Left ventricle myocardium superior (tissue), 1 donor: ENCODE measurements around the gene TBCK. TPM values are rescaled to one million over a fixed set of nuclear protein-coding genes. Genes with fewer than 3 reads are reported as not detected.
"Not testable (repeated sequence)": the region's sequence is repeated elsewhere in the genome, so short reads cannot be mapped to it uniquely, and the experiment has no call there.

Source experiments
- ATAC-seq: fragments of 200-7000 bp; cut with Tn5 transposase; one replicate; pipeline ENCODE4 v1.9.1; 2020; ENCODE audit warnings: mild to moderate bottlenecking, moderate library complexity
- DNase-seq: peaks from one replicate; pipeline ENCODE4 v3.0.0-alpha.2; 2020
- intact Hi-C: fragments of 100-400 bp; cut with micrococcal nuclease; formaldehyde crosslinking; loops from one replicate; pipeline ENCODE4 v1.11.0; 2022
- total RNA-seq: library from RNA; stranded (reverse); fragmentation: NEBNext Ultra II Directional; extraction: Animal tissue kit (Norgen Biotek cat#: 25700); gene quantifications from one replicate; pipeline ENCODE4 v1.2.1, GENCODE V29; 2021
- donor health status: DM: no; HTN: yes; CAD: no; lungs with severe emphysema.

TBCK gene
- total RNA-seq, 1 donor from 2014 or later, result 16.5 TPM

DNA sequence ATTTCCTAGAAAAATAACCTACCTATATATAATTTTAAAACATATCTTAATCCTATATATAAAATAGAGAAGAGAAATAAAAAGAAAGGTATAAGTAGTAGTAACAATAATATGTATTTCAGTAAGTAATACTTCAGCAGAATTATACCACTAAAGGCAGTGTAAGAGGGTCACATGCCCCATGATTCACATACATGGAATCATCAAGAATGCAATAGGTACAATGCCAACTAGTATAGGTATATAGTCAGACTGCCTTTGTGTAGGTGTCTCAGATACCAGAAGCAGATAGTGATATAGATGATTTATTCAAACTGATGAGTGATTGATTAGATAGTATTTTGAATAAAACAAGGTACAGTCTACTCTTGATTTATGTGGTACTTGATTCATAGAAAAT is 9.8 kb upstream of the TBCK start:
- ATAC-seq (no peak), DNase-seq (no peak)
- intact Hi-C loops, result no loop called here

DNA sequence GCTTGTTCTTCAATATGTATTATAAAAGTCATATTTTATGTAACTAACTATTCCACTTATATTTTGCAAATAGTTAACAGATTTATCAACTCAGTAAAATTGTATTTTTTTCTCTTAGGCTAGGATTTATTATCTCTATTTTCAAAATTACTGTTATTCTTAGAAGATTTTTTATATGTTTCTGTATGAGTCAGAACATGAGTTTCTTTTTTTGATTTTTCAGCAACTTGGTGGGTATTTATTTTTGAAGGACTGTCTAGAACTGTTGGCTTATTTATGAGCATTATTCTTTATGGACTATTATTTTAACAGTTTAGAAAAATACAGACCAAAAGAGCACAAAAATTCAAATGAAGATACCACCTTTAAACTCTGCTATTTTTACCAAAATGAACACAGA is 7.1 kb upstream of the TBCK start:
- intact Hi-C loops, result no loop called here
- no peak for DNase-seq
- ATAC-seq, result no peak

DNA sequence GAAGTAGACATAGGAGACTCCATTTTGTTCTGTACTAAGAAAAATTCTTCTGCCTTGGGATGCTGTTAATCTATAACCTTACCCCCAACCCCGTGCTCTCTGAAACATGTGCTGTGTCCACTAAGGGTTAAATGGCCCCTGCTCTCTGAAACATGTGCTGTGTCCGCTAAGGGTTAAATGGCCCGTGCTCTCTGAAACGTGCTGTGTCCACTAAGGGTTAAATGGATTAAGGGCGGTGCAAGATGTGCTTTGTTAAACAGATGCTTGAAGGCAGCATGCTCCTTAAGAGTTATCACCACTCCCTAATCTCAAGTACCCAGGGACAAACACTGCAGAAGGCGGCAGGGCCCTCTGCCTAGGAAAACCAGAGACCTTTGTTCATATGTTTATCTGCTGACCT is 5.8 kb upstream of the TBCK start:
- DNase-seq, ATAC-seq, intact Hi-C loops: not testable (repeated sequence)

DNA sequence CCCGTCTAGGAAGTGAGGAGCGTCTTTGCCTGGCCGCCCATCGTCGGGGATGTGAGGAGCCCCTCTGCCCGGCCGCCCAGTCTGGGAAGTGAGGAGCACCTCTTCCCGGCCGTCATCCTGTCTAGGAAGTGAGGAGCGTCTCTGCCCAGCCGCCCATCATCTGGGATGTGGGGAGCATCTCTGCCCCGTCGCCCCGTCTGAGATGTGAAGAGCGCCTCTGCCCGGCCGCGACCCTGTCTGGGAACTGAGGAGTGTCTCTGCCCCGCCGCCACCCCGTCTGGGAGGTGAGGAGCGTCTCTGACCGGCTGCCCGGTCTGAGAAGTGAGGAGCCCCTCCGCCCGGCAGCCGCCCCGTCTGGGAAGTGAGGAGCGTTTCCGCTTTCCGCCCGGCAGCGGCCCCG is 5.2 kb upstream of the TBCK start:
- DNase-seq, intact Hi-C loops, ATAC-seq: not testable (repeated sequence)

DNA sequence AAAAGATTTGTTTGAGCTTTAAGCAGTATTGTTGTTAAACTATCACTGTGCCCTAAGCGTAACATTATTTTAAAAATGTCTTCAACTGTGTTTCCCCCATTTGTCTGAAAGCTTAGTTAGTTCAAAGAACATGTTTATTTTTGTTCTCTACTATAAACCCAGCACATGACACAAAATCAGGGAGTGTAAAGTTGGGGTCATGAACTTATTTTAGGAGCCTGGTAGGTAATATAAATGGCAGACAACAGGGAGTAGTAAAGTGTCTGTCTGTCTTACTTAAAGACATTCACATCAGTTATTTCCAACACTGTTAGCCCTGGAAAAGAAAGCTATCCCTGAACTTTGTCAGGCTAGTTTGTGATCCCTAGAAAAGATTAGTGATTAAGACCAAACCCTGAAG is 4.2 kb upstream of the TBCK start:
- DNase-seq, result no peak

DNA sequence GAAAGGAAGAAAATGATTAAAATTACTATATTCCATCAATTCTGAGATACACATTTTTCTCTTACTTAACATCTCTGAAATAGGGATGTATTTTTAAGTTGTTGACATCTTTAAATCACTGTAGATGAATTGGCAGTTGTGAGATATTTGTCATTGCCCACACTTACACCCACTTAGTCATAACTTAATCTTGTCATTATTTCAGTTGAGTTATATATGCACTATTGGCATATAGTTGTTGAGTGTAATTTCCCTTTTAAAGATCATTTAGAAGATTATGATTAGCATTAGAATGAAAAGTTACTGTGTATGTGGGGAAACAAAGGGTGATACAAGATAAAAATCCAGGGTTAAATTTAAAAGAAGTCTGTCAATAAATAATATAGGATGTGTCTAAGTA is 2.5 kb upstream of the TBCK start:
- intact Hi-C loops, result no loop called here
- DNase-seq (no peak), ATAC-seq (no peak)

More for the DNA sequence above, 4.2 kb upstream of the TBCK start:
- no peak for ATAC-seq
- intact Hi-C loops, result no loop called here

DNA sequence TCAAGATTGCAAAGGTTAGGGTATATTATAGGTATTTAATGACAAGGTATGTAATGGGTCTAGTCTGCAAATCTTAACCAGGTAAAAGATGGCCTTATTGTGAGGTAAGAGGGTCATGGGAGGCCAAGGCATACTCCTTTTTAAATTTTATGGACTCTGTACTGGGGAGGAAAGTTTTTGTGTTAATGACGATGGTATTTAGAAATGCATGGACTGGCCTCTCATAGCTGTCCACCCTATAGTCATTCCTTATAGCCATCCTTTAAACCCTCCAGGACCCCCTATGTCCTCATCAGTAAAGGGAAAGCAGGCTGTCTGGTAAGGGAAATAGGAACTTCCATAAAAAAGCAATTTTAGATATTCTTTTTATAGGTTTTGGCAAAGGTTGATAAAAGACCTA is 1.8 kb upstream of the TBCK start:
- intact Hi-C loops, result no loop called here
- DNase-seq (no peak), ATAC-seq (no peak)

DNA sequence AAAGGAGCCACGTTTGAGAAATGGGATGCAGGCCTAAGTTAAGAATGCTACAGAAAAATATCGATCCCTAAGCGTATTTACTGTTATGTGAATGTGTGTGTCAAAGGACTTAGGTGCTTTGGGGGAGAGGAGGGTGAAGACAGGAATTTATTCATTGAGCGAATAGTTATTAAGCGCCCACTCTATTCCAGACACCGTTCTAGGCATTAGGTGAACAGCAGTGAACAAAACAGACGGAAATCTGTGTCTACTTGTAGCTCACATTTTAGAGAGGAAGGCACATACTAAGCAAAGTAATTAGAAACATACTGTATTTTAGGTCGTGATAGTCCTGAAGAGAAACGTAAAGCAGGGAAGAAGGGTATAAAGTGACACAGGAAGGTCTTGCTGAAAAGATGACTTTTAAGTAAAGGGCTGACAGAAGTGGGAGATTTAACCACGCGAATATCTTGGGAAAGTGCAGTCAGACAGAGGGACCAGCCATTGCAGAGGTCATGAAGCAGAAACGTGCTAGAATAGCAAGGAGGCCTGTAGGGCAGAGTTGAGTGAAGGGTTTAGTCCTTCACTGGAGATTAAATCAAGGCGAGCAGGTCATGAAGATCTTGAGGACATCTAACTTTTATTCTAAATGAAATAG is 882 bp upstream of the TBCK start:
- intact Hi-C loops, result no loop called here
- no peak for DNase-seq
- ATAC-seq, result no peak

DNA sequence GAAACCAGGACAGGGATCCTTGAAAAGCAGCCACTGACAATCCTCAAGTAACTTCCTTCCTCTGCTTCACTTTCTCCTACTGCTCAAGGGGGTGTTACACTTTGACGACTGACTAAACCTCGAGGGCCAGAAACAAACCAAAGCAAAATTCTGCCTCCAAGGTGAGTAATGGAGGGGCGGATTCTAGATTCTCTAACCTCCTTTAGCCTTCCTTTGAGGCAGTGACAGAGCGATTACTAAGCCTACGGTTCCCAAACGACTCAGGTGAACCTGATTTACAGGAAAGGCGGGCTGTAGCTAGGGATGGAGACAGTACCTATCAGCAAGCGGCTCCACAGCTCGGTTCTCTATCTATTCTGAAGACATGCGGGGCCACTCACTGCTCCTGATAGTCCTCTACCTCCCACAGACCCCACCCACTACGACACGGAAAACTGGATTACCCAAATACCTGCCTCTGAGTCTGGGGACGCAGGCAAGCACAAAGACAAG is 487 bp downstream of the TBCK start:
- no peak for DNase-seq
- ATAC-seq, result no peak
- intact Hi-C loops, result no loop called here

DNA sequence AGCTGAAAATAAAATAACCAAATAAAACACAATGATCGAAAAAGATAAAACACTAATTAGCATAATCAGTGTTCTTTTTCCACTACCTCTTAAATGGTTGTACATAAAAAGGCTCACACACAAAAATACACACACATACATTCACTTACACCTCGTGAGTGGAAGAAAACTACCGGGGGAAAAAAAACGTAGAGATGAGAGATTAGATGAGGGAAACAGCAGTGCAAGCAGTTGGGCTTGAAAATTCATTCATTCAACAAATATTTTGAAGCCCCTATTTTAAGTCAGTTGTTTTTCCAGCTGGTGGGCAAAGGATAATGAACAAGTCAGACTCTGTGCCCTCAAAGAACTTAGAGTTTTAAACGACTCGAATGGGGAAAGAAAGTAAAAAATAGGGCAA is 1.0 kb downstream of the TBCK start:
- DNase-seq (no peak), ATAC-seq (no peak)
- intact Hi-C loops, result no loop called here

DNA sequence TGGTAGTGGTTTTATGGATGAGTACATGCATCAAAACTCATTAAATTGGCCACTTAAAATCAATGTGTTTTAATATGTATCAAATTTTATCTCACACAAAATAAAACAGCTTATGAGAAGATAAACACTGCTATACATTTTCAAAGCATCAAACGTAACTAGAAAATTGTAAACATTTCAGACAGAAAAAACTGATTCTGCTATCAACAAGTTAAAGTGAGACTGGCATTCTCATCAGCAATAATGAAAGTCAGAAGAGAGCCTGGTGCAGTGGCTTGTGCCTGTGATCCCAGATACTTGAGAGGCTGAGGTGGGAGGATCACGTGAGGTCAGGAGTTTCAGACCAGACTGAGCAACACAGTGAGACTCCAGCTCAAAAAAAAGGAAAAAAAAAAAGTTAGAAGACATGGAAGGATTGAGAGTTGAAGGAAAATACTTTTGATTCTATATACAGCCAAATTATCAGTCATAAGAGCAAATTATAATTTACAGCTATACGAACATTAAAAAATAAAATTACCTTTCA is 2.9 kb downstream of the TBCK start:
- intact Hi-C loops, result no loop called here
- ATAC-seq (no peak), DNase-seq (no peak)

DNA sequence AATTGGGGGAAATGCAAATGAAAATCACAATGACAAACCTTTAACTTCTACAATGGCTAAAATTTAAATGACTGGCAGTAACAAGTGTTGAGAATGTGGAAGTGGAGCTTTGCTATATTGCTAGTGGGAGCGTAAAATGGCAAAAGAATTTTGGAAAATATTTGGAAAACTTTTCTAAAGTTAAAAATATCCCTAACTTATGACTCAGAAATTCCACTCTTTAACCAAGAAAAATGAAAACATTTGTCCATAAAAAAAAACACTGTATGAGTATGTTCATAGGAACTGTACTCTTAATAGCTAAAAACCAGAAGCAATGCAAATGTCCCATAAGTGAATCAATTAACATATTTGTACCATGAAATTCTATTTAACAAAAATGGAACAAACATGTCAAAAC is 3.6 kb downstream of the TBCK start:
- no peak for ATAC-seq
- DNase-seq, result no peak
- intact Hi-C loops, result no loop called here

DNA sequence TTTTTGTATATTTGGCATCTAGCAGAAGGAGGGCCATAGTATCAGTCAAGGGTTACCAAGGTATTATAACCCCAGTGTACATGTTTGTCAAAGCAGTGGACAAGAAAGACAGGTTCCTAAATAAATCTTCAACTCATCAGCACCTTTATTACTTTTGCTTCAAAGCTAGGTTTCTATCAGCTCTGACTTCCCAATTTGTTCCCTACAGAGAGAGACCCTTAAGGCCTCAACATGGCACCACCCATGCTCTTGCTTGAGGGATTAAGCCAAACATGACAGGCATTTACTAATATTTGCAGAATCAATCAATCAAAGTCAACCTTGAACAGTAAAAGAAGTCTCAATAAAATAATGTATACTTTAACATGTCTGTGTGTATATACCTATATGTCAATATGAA is 9.4 kb downstream of the TBCK start:
- ATAC-seq (no peak), DNase-seq (no peak)
- intact Hi-C loops, result no loop called here

DNA sequence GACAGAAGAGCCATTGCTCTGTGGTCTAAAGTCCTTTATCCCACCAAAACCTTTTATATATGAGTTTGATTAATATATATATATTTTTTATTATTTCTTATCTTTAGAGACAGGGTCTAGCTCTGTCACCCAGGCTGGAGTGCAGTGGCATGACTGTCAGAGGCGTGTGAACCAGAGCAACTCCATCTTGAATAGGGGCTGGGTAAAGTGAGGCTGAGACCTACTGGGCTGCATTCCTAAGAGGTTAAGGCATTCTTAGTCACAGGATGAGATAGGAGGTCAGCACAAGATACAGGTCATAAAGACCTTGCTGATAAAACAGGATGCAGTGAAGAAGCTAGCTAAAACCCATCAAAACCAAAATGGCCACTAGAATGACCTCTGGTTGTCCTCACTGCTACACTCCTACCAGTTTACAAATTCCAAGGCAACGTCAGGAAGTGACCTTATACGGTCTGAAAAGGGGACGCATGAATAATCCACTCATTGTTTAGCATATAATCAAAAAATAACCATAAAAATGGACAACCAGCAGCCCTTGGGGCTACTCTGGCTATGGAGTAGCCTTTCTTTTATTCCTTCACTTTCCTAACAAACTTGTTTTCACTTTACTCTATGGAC is 10.5 kb downstream of the TBCK start:
- intact Hi-C loops, result no loop called here
- no peak for DNase-seq
- no peak for ATAC-seq

DNA sequence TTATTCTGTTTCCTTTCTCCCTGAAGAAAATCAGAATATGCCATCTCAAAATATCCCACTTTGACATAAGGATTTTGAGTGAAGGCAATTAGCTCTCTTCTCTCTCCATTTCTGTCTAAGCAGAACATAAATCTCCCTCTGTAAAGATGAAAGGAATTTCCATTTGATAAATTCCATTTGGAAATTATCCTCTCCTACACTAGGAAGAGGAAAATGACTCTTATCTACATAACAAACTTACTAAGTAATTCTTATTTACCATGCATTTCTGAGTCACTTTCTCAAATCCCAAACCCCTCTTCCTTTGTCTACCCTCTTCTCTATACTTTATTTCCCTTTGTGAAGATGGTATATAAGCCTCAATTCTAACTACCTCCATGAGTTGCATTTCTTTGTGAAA is 11.4 kb downstream of the TBCK start:
- no peak for ATAC-seq
- DNase-seq, result no peak
- intact Hi-C loops, result no loop called here

DNA sequence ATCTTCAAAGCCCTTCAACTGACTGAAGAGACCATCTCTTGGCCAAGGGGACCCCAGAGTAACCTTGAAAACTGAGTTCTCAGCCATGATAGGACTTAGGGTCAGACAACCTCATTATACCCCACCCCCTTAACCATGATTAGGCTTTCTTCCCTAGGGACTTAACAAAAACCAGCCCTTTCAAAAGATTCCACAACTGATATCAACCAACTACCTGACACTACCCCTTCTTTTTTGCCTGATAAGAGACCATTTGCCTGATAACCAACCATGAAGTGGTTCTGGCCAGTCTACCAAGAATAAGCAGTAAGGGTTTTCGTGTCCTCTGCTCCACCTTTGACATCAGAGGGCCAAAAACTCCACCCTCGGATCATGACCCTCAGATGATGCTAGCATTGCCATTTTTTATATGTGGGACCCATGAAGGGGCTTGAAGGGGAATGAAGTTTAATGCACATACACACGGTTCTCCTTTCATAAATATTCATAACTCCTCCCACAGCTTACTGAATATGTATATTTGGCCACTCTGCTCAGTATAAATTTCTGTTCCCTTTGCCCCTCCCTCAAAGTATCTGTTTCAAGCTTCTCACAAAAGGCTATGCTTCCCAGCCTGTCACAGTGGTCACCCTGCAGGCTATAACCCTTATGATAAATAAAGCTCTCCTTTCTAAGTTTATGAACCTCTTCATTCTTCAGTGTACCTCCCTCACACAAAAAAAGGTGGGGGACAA is 12.3 kb downstream of the TBCK start:
- intact Hi-C loops, result no loop called here
- no peak for DNase-seq
- no peak for ATAC-seq

DNA sequence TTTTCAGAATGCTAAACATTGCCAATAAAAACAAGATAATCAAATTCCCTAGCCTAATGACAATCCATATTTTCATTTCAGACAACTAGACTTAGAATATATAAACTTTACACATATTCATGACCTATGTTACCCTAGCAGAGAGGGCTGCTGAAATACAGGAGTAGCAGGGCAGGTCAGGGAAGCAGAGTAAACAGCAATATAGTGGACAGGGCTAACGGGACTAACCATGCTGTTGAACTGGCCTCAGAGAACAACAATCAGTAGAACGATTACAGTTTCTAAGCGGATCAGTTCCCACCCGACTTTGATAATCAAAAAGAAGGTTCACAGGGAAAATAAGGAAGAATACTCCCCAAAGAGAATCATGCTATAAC is 14.0 kb downstream of the TBCK start:
- DNase-seq, result no peak
- intact Hi-C loops, result no loop called here
- ATAC-seq, result no peak

DNA sequence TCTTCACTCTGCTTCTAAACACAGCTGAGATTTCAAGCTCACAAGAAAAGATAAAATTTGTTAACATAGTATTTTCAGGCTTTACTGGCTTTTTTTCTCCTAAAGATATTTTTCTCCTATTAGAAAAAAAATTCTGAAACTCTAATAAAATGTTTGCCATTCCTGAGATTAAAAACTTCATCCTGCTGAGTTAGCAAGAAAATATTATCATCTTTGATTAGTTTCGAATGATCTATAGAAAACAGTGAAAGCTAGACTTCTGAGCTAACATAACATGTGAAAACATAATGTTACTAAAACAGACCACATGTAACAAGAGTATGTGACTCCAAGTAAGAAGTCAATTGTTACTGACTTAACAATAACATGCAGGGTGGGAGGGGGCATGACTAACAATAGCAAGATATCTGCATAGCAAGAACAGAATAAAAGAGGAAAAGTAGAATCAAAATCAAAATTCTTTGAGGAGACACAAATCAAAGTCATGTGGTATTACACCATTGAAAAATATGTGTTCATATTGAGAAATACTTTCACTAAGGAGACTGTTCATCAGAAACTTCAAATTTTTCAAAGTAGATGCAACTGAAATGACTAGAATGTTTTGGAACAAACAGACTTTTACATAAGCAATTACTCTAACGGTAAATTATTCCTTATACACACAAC is 14.5 kb downstream of the TBCK start:
- no peak for ATAC-seq
- intact Hi-C loops, result no loop called here
- DNase-seq, result no peak

DNA sequence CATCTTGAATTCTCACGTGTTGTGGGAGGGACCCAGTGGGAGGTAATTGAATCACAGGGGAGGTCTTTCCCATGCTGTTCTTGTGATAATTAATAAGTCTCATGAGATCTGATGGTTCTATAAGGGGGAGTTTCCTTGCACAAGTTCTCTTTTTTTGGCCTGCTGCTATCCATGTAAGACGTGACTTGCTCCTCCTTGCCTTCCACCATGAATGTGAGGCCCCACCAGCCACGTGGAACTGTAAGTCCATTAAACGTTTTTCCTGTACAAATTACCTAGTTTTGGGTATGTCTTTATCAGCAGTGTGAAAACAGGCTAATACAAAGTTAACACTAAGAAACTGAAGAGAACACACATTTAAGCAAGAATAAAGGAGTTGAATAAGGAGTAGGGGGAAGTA is 16.0 kb downstream of the TBCK start:
- intact Hi-C loops, result no loop called here
- DNase-seq (no peak), ATAC-seq (no peak)
